ENCODE results near the gene LDHA.

DNA sequence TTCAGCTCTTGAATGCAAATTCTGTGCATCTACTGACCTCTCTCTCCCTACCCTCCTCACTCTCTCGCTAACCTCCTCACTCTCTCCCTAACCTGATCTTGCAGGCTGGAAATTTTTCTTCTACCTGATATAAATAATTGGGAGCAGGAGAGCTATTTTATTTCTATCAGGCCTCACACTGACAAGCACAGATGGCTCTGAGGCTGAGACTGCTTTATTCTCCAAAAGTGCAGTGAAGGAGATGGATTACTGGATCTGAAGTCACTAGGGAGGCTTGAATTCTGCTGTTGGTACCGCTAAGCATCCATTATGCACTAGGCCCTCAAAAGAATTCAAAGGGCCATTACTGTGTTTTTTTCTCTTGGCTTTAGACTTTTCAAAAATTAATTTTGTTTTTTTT lies 19.4 kb upstream of the LDHA start:
- TF ChIP-seq ZNF274 (IDR thresholded peaks at IDR 0.05; ENCODE audit: low read depth, low read length) (no peak), YY1 (IDR thresholded peaks at IDR 0.05; ENCODE audit: insufficient read depth, insufficient read length) (no peak), SUZ12 (IDR thresholded peaks at IDR 0.05; ENCODE audit: extremely low read depth, insufficient read depth, insufficient read length) (no peak)

Measured in NT2/D1 (cell line).